Stimulated activated CD8-positive, alpha-beta memory T cell treated with anti-CD3 and anti-CD28 coated beads, Interleukin-12 subunit alpha, Interleukin-12 subunit beta, amount 100 ng/mL, for 1 hour (primary cell): ENCODE measurements around the gene SESN2.

ENCODE experiments used
- DNase-seq: peaks from one replicate; pipeline ENCODE4 v3.0.0-alpha.2; 2020; ENCODE audit warnings: low read depth

Gene SESN2

DNA sequence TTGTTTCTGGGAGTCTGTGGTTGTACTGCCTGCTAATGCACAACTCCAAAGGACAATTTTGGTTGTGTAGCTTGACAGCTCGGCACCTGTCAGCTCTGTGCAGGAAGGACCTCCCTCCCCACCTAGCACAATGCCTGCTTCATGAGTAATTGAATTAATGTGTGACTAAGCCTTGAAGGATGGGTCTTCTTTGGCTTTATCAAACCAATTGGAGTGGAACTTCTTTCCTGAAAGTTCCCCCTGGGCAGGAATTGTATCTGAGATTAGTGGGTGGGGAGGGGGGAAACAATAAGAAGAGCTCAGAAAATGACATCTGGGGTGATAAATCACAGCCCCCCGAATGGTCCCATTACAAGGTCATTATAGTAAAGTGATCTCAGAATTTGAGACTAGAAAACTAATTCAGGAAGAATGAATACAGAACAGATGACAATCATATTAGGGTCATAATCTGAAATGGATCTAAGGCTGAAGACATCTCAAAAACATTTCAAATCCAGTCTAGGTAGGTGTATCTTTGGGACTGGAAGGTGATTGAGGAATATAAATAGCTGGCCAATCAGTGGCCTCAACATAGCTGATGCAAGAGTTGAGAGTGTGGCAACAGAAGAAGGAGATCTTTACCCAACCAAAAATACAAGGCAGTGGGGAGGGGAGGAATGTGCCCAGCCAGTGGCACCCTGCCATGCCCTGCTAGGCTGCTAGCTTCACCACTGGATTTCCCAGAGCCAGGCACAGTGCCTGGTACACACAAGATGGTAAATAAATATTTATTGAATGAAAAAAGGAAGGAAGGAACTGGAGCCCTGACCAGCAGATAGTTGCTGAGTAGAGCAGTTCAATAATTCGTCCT is 10.1 kb upstream of the SESN2 start:
- no peak for DNase-seq

DNA sequence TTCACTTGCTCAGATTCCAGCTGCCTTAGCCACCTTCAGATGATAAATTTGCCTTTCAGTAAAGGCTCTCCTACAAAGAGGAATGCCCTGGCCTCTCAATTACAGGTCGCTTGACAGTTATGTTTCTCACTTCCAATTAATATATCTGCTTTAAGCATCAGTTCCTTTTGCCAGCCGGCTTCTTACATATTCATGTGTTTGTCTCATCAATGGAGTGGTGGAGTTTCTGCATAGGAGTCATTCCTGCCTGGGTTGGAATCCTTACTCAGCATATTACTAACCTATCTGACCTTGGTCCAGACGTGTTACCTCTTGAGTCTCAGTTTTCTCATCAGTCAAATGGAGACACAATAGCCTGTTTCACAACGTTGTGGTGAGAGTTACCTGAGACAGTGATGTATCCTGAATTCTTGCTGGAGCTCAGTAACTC is 9.4 kb upstream of the SESN2 start:
- DNase-seq = no peak

DNA sequence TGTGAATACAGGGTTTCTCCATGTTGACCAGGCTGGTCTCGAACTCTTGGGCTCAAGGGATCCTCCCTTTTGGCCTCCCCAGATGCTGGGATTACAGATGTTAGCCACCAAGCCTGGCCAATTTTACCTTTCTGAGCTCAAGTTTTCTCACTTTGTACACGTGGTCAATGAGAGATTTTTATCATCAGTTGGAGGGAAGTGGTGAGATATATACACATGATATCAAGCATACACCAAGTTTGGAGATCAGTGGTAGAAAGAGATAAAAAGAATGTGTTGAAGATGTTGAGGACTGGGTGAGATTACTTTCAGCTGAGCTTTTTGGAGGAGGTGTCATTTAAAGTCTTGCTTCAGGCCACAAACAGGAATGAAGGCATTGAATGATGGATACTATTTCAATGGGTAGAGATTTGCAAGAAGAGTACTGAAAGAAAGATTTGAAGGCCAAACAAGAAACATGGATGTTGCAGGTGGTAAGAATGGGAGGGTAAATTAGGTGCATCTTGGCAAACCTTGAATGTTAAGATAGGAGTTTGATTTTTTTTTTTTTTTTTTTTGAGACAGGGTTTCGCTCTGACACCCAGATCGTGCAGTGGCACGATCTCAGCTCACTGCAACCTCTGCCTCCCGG is 3.0 kb upstream of the SESN2 start:
- no peak for DNase-seq

DNA sequence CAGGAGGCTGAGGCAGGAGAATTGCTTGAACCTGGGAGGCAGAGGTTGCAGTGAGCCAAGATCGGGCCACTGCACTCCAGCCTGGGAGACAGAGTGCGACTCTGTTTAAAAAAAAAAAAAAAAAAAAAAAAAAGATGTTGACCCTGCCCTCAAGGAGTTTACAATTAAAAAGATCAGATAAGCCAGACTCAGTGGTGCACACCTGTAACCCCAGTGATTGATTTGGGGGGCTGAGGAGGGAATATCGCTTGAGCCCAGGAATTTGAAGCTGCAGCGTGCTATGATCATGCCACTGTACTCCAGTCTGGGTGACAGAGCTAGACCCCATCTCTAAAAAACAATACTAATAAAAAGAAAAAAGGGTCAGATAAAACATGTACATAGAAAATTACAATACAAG is 1.6 kb upstream of the SESN2 start:
- no peak for DNase-seq

DNA sequence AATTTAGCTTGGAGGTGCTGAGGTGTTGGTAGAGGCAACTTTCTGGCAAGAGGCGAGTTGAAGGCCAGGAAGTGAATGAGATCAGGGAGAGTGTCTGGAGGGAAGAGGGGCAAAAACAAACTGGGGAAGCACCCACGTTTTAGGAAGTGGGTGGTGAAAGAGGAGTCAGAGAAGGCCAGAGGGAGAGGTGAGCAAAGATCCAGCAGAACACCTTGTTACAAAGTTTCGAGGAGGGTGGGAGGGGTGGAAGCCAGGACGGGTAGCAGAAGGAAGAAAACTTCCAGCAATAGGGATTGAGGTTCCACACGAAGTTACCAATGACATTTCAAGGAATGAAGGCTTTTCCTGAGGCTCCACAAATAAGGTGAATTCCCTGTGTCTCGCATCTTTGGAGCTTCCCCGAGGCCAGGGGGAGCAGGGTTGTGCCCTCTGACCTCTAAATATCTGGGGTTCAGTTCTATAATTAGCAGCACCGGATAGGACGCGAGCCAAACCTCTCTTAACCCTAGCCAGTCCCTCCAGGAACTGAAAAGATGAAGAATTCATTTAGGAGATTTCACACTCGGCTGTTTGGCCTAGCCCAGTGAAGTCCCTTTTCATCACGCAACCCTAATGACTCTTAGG is 578 bp upstream of the SESN2 start:
- DNase-seq = no peak

DNA sequence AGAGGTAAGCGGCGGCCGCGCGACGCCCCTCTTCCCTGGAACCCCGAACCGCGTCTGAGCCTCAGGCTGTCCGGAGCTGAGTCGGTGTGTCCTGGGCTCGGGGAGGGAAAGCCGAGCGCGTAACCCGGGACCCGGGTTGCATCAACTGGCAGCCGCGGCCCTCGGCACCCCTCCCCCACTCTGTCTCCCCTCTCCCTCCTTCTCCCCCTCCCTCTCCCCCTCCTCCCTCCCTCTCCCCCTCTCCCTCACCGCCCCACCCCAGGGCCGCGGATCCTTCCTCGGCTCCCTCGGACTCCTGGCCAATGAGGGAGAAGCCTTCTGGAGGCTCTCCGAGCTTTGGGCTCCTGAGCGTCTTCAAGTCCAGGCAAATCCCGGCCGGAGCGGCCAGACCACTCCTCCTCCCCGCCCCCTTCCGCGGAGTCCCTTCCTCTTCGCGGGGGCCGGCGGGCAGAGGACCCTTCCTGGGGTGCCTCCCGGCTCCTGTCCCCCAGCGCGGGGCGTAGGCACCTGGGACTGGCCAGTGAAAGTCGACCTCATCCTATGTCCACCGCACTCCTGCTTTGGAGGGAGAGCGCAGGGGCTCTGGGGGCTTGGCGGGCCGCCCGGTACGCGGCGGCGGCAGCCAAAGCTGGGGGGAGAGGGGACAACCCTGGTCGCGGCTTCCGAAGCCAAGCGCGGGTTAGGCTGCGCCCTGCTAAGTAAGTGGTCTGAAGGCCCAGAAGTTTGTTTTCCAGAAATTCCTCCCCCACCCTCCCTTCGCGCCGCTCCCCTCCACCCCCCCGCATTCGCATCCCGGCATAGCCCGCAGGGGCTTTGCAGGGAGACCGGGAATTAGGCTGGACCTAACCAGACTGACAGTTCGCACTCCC is 850 bp downstream of the SESN2 start:
- no peak for DNase-seq

DNA sequence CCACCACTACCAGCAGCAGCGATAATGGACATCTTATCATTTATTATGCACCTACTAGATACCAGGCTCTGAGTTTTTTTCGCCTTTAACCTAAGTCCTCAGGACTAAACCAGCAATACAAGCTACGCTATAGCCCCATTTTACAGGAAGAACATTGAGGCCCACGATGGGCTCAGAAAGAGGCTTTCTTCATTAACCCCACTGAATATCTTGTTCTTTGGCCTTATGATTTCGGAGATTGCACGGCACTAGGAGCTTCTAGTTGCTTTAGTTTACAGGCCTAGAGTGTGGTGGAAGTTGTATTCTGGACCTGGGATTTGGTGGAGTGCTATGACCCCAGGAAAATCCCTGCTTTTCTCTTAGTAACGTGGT is 1.5 kb downstream of the SESN2 start:
- DNase-seq = no peak

DNA sequence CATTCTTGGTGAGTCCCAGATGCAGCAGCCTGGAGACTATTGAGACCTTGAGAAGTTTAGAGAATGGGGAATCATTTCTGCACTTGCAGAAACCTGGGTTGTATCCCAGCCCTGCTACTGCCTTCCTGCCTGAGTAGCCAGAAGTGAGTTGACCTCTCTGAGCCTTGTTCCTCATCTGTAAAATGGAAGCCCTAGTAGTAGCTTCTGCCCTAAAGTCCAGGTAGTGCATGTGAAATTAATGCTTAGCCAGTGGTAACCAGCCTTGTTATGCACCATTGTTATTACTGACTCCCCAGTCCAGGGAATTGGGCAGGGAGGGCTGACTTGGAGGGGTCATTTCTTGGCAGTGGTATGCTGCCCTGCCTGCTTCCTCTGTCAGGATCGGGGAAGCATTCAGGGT is 5.6 kb downstream of the SESN2 start:
- DNase-seq = no peak

DNA sequence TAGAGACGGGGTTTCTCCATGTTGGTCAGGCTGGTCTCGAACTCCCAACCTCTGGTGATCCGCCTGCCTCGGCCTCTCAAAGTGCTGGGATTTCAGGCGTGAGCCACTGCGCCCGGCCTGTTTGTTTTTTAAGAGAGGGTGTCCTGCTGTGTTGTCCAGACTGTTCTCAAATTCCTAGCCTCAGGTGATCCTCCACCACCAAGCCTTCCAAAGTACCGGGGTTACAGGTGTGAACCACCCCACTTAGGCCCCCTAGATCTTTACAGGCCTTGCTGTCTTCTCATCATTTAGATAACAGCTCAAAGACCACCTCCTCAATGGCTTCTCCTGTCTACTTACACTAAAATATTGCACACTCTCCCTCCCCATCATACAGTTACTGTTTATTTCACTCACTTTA is 6.3 kb downstream of the SESN2 start:
- no peak for DNase-seq

DNA sequence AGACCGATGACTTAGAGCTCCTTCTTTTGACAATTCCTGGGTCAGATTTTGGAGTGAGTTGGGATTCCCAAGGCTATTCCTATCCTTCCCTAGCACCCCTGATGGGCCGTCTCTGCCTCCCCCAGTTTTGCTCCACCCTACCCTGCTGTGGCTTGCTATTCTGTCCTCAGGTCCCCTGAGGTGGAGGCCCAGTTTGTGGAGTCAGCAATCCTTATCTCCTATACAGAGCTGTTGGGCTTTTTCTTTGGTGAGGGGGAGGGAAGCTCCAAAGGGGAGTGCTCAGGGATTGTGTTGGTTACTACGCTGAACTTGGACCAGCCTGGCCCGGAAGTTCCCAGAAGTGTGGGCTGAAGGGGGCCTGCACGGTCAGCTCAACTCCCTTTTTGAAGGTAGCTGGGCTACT is 7.6 kb downstream of the SESN2 start:
- no peak for DNase-seq

DNA sequence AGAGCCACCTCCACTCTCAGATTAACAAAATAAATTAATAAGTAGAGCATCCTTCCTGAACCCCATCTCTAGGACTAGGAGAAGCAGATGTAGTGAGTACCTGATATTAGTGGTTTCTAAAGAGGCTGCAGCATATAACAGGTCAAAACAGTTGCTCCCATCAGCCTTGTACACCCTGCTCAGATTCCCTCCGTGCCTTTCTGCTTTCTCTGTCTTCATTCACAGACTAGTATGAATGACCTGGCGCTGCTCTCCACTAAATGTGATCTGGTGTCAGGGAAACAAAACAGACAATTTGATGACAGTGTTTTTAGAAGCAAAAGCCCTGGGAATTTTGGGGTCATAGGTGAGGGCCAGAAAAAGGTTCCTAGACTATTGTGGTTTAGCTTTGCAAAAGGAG is 8.3 kb downstream of the SESN2 start:
- DNase-seq = no peak

DNA sequence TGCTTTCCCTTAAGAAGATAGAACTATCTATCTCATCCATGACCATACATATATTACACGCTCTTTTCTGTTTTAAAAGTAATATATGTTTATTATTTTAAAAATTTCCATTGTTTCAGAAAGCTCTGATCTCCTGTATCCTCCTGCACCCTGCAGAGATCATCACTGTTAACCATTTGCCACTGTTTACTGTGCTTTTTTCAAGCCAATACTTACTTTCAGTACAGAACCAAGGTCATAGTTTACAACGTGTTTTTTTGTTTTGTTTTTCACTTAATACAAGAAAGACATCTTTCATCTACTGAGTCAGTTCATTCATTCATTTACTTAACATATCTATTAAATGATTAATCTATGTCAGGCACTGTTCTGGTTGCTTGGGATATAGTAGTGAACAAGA is 10.2 kb downstream of the SESN2 start:
- DNase-seq = no peak

DNA sequence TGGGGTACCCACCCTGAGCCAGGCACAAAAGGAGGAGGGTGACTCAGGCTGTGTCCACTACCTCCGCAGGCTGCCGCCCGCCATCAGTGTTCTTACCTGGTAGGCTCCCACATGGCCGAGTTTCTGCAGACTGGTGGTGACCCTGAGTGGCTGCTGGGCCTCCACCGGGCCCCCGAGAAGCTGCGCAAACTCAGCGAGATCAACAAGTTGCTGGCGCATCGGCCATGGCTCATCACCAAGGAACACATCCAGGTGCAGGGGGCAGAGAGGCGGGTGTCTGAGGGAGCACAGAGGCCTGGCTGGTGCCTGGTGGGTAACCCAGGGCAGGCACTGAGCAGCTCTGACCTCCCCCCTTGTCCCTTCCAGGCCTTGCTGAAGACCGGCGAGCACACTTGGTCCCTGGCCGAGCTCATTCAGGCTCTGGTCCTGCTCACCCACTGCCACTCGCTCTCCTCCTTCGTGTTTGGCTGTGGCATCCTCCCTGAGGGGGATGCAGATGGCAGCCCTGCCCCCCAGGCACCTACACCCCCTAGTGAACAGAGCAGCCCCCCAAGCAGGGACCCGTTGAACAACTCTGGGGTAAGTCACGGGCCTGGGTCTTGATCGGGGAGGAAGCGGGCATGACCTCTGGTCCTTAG is 13.0 kb downstream of the SESN2 start:
- no peak for DNase-seq

DNA sequence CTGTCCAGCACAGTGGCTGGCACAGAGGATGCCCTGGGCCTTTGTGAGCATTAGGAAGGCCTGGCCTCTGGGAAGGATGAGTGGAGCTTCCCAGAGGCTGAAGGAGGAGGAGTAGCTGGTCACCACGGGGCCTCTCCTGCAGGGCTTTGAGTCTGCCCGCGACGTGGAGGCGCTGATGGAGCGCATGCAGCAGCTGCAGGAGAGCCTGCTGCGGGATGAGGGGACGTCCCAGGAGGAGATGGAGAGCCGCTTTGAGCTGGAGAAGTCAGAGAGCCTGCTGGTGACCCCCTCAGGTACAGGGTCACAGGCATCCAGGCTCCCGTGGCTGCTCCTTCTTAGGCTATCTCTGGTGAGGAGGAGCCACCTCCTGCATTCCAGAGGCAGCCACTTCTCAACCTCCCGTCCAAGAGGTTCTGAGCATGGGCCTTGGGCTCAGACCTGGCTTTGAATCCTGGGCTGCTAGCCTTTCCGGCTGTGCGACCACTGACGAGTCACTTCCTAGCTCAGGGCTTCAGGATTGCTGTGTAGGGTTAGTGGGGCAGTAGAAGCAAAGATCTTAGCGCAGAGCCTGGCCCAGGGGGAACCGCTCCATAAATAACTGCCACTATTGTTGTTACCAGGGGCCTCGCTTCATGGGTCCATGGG is 14.0 kb downstream of the SESN2 start:
- no peak for DNase-seq

DNA sequence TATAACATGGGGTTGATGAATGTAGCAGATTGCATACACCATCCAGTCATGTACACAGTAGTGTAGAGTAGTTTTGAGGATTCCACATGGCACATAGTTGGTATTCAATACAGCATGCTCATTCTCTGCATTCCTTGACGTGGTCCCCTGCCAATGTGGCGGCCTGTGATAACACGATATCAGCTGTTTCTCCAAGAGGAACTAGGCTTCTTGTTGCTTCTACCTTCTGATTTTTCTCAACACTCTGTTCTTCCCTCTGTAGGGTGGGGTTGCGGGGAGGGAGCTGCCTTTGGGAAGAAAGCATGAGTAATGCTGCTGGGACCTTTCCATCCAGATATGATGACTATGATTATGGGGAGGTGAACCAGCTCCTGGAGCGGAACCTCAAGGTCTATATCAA is 19.4 kb downstream of the SESN2 start:
- DNase-seq = no peak

DNA sequence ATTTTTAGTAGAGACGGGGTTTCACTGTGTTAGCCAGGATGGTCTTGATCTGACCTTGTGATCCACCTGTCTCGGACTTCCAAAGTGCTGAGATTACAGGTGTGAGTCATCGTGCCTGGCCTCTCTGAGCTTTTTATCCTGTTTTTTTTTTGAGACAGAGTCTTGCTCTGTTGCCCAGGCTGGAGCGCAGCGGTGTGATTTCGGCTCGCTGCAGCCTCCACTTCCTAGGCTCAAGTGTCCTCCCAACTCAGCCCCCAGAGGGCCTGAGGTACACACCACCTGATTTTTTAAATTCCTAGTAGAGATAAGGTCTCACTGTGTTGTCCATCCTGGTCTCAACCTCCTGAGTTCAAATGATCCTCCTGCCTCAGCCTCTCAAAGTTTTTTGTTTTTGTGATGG is 20.4 kb downstream of the SESN2 start:
- DNase-seq = no peak

DNA sequence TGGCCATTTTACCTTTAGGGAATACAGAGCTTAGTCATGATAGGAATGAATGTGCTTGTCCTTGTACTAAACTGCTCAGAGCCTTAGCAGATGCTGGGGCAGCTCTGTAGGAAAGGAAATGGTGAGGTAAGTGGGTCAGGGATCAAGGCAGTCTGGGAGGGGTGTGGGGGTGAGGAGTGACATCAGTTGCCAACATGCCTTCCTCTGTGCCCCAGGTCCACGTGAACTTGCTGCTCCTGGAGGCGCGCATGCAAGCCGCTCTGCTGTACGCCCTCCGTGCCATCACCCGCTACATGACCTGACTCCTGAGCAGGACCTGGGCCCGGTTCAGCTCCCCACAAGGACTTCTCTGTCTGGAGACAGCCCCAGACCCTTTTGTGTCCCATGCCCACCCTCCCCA is 21.2 kb downstream of the SESN2 start:
- no peak for DNase-seq

DNA sequence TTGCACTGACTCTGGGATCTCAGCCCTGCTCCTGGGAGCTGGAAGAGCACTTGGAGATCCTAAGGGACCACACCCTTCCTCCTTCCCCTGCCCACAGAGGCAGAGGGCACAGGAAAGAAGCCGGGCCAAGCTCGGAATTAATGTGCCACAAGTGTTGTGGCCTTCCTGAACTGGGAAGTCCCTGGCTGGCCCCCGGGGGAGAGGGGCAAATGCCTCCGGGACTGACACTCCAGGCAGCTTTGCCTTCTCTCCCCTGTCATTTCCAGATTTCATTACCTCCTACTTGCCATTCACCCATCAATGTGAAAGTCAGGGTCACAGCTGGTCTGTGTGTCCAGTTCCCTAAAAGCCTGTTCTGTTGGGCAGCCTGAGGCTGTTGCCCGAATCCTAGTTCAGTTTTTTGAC is 21.7 kb downstream of the SESN2 start:
- no peak for DNase-seq

DNA sequence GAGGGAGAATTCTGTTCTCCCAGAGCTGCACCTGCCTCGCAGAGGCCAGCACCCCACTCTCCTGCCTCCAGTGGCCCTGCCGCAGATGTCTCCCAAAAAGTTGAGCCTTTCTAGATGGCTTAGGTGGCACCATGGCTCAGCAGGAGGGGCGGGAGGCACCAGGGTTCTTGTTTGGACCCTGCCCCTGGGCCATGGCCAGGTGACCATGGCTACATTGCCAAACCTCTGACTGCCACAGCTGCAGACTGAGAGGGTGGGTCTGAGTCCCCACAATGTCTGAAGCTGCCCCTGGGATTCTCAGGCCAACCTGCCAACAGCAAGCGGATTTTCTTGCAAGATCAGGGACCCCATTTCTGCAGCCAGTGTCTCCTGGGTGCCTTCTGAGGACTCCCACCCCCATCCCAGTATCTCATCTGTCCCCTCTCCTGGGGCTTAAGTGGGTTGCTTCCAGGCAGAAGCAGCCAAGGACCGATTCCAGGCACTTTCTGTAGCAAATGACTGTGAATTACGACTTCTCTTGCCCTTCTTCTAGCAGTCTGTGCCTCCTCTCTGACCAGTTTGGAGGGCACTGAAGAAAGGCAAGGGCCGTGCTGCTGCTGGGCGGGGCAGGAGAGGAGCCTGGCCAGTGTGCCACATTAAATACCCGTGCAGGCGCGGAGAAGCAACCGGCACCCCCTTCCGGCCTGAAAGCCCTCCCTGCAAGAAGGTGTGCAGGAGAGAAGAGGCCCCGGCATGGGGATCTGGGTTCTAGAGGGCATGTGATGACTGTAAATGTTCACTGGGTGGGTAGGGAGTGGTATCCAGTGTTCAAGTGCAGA is 22.5 kb downstream of the SESN2 start:
- no peak for DNase-seq
